ENCODE measurements around the gene PRRT4. TPM values are rescaled to one million over a fixed set of nuclear protein-coding genes. Genes with fewer than 3 reads are reported as not detected.

PRRT4 gene
- total and polyA plus RNA-seq, 5 donors from 2014 or later, result 0.06 to 0.42 TPM; not detected in 3

DNA sequence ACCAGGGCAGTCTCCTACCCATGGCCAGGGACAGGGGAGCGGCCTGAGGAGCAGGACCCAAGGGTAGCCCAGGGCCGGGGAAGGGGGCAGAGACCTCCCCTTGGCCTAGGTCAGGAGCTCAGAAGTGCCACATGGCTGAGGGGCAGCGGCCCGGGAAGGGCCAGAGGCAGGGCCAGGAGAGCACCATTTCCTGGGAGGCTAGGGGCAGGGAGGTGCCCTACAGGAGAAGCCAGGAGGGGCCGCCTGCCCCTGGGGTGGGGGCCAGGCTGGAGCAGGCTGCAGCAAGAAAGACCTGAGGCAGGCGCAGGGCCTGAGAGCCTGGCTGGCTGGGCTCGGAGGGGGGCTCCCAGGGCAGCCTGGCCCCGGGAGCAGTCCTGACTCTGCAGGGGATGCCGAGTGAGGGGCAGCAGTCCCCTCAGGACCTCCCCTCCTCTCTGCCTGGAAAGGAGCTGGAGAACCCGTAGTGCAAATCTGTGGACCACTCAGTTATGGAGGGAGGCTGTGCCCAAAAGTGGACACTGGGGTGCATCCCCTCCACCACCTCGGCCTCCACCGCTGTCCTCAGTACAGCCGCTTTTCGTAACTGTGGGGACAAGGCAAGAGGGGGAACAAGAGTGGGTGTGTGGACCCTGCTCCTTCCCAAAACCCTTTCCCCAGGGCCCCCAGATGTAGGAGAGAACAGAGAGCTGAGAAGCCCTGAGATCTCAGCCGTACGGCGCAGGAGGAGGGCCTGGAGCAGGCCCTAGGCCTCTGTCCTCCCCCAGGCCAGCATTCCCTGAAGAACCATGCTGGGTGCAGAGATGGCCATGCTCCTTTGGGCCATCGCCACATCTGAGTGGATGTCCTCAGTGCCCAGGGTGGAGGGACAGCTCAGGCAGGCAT, 31.2 kb upstream of the PRRT4 start:
- DNase-seq (no peak), ATAC-seq (ENCODE audit: low read depth in 2 of 2) (no peak)
- Mint-ChIP-seq H3K9me3 (no peaks in the 10 kb centered on the region), H3K4me1 (peaks cover 0 to 2% (median 0%) of the 10 kb centered on the region in 4 donors), H3K27me3 (no peaks in the 10 kb centered on the region), H3K4me3 (no peak overlapping the region), H3K36me3 (peaks cover 6% of the 10 kb centered on the region), H3K27ac (no peak overlapping the region)
- Histone ChIP-seq H3K9me3 (ENCODE audit: control insufficient read depth in 2 of 2, low read length in 2 of 2) (no peaks in the 10 kb centered on the region), H3K4me3 (ENCODE audit: low read depth, low read length) (no peak overlapping the region), H3K27me3 (ENCODE audit: control insufficient read depth, insufficient read depth, low read length) (no peaks in the 10 kb centered on the region), H3K4me1 (ENCODE audit: control insufficient read depth, insufficient read depth, low read length, poor library complexity, severe bottlenecking) (no peaks in the 10 kb centered on the region), H3K27ac (ENCODE audit: insufficient read depth, low read length, poor library complexity, severe bottlenecking) (no peak overlapping the region), H3K36me3 (ENCODE audit: control insufficient read depth, insufficient read depth, low read length) (peaks cover 43% of the 10 kb centered on the region)

DNA sequence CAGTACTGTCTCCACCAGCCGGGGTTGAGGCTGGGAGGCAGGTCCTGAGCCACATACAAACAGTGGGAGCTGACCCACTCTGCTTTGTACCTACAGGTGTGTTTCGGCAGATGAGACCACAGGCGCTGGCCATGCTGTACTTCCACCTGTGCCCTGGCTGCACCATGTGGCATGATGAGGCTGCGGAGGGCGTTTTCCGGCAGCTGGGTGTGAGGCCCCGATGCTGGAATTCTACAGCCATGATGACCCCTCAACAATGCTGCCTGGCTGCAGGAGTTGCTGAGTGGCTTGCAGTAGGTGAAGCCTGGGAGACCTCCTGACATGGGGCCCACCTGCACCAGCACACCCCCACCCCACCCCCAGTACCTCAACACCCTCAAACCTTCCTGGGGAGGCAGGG, 30.3 kb upstream of the PRRT4 start:
- Mint-ChIP-seq H3K4me3 (no peak overlapping the region), H3K27ac (no peak overlapping the region), H3K27me3 (no peaks in the 10 kb centered on the region), H3K4me1 (peaks cover 0 to 4% (median 0%) of the 10 kb centered on the region in 4 donors), H3K9me3 (no peaks in the 10 kb centered on the region), H3K36me3 (peaks cover 2% of the 10 kb centered on the region)
- Histone ChIP-seq H3K27me3 (ENCODE audit: control insufficient read depth, insufficient read depth, low read length) (no peaks in the 10 kb centered on the region), H3K36me3 (ENCODE audit: control insufficient read depth, insufficient read depth, low read length) (peaks cover 34% of the 10 kb centered on the region), H3K4me3 (ENCODE audit: low read depth, low read length) (no peak overlapping the region), H3K4me1 (ENCODE audit: control insufficient read depth, insufficient read depth, low read length, poor library complexity, severe bottlenecking) (no peaks in the 10 kb centered on the region), H3K9me3 (ENCODE audit: control insufficient read depth in 2 of 2, low read length in 2 of 2) (no peaks in the 10 kb centered on the region), H3K27ac (ENCODE audit: insufficient read depth, low read length, poor library complexity, severe bottlenecking) (no peak overlapping the region)
- ATAC-seq (ENCODE audit: low read depth in 2 of 2), result no peak
- DNase-seq, result no peak

DNA sequence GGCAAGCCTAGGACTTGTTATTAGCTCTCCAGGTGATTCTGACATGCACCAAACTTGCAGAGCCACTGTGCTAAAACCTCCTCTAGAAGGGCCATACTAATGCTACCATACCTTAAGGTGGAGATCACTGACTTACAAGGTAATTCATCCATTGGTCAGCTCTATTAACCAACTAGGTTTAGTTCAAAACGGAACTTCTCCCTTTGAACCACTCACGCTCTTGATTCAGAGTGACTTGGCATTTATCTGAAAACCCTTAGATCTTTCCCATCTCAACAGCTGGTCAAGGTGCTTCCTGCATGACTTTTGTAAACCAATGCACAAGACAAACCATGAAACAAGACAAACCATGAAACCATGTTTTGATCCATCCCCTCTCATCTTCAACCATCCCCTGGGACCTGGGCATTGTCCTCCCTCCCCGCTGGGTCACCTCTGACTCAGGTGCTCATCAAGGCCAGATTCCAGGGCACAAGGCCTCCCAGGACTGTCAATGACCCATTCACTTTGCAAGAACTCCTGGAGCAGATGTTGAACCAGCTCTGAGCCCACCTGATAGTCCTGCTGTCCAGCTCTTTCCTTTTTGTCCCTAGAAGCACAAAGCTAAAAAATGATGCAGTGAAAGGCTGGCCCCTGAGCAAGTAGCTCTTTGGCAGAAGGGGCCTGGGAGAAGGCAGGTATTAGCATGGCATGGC, 29.5 kb upstream of the PRRT4 start:
- Mint-ChIP-seq H3K4me3 (no peak overlapping the region), H3K9me3 (no peaks in the 10 kb centered on the region), H3K4me1 (peaks cover 0 to 4% (median 0%) of the 10 kb centered on the region in 4 donors), H3K27ac (no peak overlapping the region), H3K27me3 (no peaks in the 10 kb centered on the region), H3K36me3 (no peaks in the 10 kb centered on the region)
- DNase-seq (no peak), ATAC-seq (ENCODE audit: low read depth in 2 of 2) (no peak)
- no peak overlapping the region for H3K4me3 ChIP-seq (ENCODE audit: low read depth, low read length)
- H3K36me3 ChIP-seq (ENCODE audit: control insufficient read depth, insufficient read depth, low read length), result peaks cover 27% of the 10 kb centered on the region
- no peaks in the 10 kb centered on the region for H3K27me3 ChIP-seq (ENCODE audit: control insufficient read depth, insufficient read depth, low read length)
- no peaks in the 10 kb centered on the region for H3K9me3 ChIP-seq (ENCODE audit: control insufficient read depth in 2 of 2, low read length in 2 of 2)
- H3K27ac ChIP-seq (ENCODE audit: insufficient read depth, low read length, poor library complexity, severe bottlenecking), result no peak overlapping the region
- H3K4me1 ChIP-seq (ENCODE audit: control insufficient read depth, insufficient read depth, low read length, poor library complexity, severe bottlenecking), result no peaks in the 10 kb centered on the region

DNA sequence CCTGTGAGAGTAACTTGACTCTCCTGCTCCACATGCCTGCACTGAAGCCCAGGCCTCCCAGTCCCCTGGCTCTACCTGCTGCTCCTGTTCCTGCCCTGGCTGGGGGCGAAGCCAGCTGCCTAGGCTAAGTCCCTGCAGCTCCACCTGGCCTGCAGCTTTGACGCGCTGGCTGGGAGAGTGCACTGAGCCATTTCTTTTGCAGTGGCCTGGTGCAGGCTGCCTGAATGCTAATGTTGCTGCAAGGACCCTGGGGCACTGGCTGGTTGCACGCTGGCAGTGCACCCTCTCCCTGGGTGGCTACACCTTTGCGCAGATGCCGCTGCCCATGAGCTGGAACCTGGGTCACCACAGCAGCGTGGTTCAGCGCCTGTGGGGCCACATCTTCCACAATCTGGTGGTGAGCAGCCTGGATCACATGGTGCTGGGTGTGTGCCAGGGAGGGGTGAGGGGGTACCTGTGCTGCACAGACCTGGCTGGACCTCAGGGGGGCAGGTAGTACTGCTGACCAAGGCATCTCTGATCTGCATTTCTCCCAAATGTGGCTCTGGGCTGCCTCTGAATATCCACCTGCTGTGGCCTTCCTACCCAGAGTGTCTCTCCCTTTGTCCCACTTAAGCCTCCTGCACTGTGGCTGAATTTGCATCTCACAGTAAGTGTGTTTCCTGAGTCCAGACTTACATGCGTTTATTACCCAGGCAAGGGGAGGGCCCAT, 28.3 kb upstream of the PRRT4 start:
- Histone ChIP-seq H3K9me3 (ENCODE audit: control insufficient read depth in 2 of 2, low read length in 2 of 2) (no peaks in the 10 kb centered on the region), H3K4me3 (ENCODE audit: low read depth, low read length) (no peak overlapping the region), H3K27me3 (ENCODE audit: control insufficient read depth, insufficient read depth, low read length) (no peaks in the 10 kb centered on the region), H3K27ac (ENCODE audit: insufficient read depth, low read length, poor library complexity, severe bottlenecking) (no peak overlapping the region), H3K4me1 (ENCODE audit: control insufficient read depth, insufficient read depth, low read length, poor library complexity, severe bottlenecking) (no peaks in the 10 kb centered on the region), H3K36me3 (ENCODE audit: control insufficient read depth, insufficient read depth, low read length) (peaks cover 16% of the 10 kb centered on the region)
- Mint-ChIP-seq H3K36me3 (no peaks in the 10 kb centered on the region), H3K27me3 (no peaks in the 10 kb centered on the region), H3K4me3 (no peak overlapping the region), H3K4me1 (peaks cover 0 to 4% (median 0%) of the 10 kb centered on the region in 4 donors), H3K27ac (no peak overlapping the region), H3K9me3 (no peaks in the 10 kb centered on the region)
- DNase-seq, result no peak
- ATAC-seq (ENCODE audit: low read depth in 2 of 2), result no peak

DNA sequence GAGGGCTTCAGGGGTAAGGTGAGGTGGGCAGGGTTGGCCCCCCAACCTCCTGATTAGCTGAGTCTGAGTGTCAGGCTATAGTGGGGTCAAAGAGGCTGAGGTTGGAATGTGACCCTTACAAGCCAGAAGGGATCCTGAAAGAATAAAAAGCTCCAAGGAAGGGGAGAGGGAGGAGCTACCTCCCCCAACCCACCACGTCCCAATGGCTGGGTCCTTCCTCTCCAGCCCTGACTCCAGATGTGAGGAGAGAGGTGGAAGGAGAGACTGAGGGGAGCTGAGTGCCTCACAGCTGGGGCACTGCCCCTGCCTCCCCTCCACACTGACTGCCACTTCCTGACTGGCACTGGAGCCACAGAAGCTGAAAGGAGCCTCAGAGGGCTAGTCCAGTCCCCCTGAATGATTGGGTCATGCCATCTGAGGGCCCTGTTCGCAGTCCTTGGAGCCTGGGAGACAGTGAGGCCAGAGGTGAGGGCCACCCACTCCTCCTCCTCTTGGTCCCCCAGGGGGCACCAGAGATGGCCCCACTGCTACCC, 27.7 kb upstream of the PRRT4 start:
- no peak overlapping the region for H3K4me3 ChIP-seq (ENCODE audit: low read depth, low read length)
- H3K27ac Mint-ChIP-seq, result no peak overlapping the region
- DNase-seq, result no peak
- H3K9me3 Mint-ChIP-seq, result no peaks in the 10 kb centered on the region
- H3K4me3 Mint-ChIP-seq, result no peak overlapping the region
- H3K9me3 ChIP-seq (ENCODE audit: control insufficient read depth in 2 of 2, low read length in 2 of 2), result no peaks in the 10 kb centered on the region
- no peaks in the 10 kb centered on the region for H3K27me3 Mint-ChIP-seq
- H3K36me3 Mint-ChIP-seq, result no peaks in the 10 kb centered on the region
- H3K36me3 ChIP-seq (ENCODE audit: control insufficient read depth, insufficient read depth, low read length), result peaks cover 10% of the 10 kb centered on the region
- no peaks in the 10 kb centered on the region for H3K27me3 ChIP-seq (ENCODE audit: control insufficient read depth, insufficient read depth, low read length)
- H3K4me1 ChIP-seq (ENCODE audit: control insufficient read depth, insufficient read depth, low read length, poor library complexity, severe bottlenecking), result no peaks in the 10 kb centered on the region
- no peak for ATAC-seq (ENCODE audit: low read depth in 2 of 2)
- peaks cover 0 to 4% (median 0%) of the 10 kb centered on the region in 4 donors for H3K4me1 Mint-ChIP-seq
- no peak overlapping the region for H3K27ac ChIP-seq (ENCODE audit: insufficient read depth, low read length, poor library complexity, severe bottlenecking)

DNA sequence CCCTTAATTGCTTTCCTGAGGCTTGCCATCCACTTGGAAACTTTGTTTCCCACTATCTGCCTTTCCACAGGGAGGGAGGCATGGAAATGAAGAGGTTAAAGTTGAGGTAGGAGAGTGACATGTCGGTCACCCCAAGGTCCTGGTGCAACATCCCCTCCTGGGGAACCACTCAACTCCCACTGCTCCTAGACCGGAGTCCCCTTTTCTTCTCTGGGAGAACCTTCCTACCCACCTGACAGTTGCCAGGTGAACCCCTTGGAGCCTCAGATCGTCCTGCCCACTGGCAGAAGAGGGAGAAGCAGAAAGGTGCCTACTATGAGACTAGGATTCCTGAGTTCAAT, 26.6 kb upstream of the PRRT4 start:
- Mint-ChIP-seq H3K27me3 (no peaks in the 10 kb centered on the region), H3K4me1 (peaks cover 0 to 4% (median 0%) of the 10 kb centered on the region in 4 donors), H3K27ac (no peak overlapping the region), H3K4me3 (no peak overlapping the region), H3K36me3 (no peaks in the 10 kb centered on the region), H3K9me3 (no peaks in the 10 kb centered on the region)
- H3K4me3 ChIP-seq (ENCODE audit: low read depth, low read length), result no peak overlapping the region
- no peaks in the 10 kb centered on the region for H3K9me3 ChIP-seq (ENCODE audit: control insufficient read depth in 2 of 2, low read length in 2 of 2)
- DNase-seq (no peak), ATAC-seq (ENCODE audit: low read depth in 2 of 2) (no peak)
- H3K27me3 ChIP-seq (ENCODE audit: control insufficient read depth, insufficient read depth, low read length), result no peaks in the 10 kb centered on the region
- no peak overlapping the region for H3K27ac ChIP-seq (ENCODE audit: insufficient read depth, low read length, poor library complexity, severe bottlenecking)
- no peaks in the 10 kb centered on the region for H3K4me1 ChIP-seq (ENCODE audit: control insufficient read depth, insufficient read depth, low read length, poor library complexity, severe bottlenecking)
- H3K36me3 ChIP-seq (ENCODE audit: control insufficient read depth, insufficient read depth, low read length), result peaks cover 5% of the 10 kb centered on the region

DNA sequence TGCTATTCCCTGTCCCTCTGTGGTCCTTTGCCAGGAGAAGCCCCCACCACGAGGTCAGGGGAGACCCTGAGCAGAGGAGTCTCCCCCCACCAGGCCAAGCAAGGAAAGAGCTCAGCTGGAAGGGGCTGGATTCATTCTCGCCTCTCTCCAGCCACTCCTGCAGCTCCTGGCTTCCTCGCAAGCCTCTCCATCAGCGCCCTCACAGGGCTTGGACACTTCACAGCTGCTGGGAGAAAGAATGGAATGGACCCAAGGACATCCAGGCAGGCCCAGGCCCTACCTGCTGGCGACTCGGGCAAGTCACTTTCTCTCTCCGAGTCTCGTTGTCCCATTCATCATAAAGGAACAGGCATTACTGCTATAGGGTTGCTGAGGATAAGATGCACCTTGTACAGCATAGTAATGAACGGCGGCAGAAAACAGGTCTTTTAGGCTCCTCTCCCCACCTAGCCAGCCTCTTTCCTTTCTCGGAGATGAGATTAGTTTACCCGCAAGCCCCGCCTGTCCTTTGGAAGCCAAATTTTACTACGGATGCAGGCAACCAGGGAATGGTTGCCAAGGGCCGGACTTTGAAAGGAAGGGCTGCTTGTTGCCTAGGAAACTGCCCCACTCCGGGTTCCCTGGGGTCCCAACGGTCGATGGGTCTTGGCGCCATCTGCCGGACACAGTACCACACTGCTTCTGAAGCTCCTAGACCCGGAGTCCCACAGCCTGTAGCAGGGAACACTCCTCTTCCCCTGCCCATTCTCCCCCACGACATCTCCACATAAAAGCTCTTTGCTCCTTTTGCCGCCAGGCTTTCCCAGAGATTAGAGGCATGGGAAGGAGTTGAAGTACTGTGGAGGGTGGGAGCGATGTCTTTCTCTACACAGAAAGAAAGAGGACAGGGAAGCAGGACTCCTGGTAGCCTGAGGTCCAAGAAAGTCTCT, 26.0 kb upstream of the PRRT4 start:
- Mint-ChIP-seq H3K9me3 (no peaks in the 10 kb centered on the region), H3K36me3 (no peaks in the 10 kb centered on the region), H3K4me1 (peaks cover 0 to 4% (median 0%) of the 10 kb centered on the region in 4 donors), H3K27ac (no peak overlapping the region), H3K27me3 (no peaks in the 10 kb centered on the region), H3K4me3 (no peak overlapping the region)
- H3K9me3 ChIP-seq (ENCODE audit: control insufficient read depth in 2 of 2, low read length in 2 of 2), result no peaks in the 10 kb centered on the region
- H3K27ac ChIP-seq (ENCODE audit: insufficient read depth, low read length, poor library complexity, severe bottlenecking), result no peak overlapping the region
- no peaks in the 10 kb centered on the region for H3K27me3 ChIP-seq (ENCODE audit: control insufficient read depth, insufficient read depth, low read length)
- no peaks in the 10 kb centered on the region for H3K36me3 ChIP-seq (ENCODE audit: control insufficient read depth, insufficient read depth, low read length)
- ATAC-seq (ENCODE audit: low read depth in 2 of 2) (peak; percentile 62 to 69), DNase-seq (peak; percentile 29 to 53 (median 48))
- no peak overlapping the region for H3K4me3 ChIP-seq (ENCODE audit: low read depth, low read length)
- no peaks in the 10 kb centered on the region for H3K4me1 ChIP-seq (ENCODE audit: control insufficient read depth, insufficient read depth, low read length, poor library complexity, severe bottlenecking)

Data from CD4-positive, CD25-positive, alpha-beta regulatory T cell (primary cell).